VCaP (cell line): ENCODE measurements around the gene PLD6.
"Not testable (repeated sequence)": the region's sequence is repeated elsewhere in the genome, so short reads cannot be mapped to it uniquely, and the experiment has no call there.

Source experiments
- H3K27ac ChIP-seq: fragments of 450-650 bp; 2 replicates; pipeline ENCODE4 v1.5.1; 2017
- TF ChIP-seq, protein P1 (sequence below): fragments of 450-650 bp; conservative IDR thresholded peaks from 2 replicates; pipeline ENCODE4 v1.5.1; 2017; ENCODE audit warnings: mild to moderate bottlenecking, moderate library complexity

PLD6 gene, protein sequence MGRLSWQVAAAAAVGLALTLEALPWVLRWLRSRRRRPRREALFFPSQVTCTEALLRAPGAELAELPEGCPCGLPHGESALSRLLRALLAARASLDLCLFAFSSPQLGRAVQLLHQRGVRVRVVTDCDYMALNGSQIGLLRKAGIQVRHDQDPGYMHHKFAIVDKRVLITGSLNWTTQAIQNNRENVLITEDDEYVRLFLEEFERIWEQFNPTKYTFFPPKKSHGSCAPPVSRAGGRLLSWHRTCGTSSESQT

DNA sequence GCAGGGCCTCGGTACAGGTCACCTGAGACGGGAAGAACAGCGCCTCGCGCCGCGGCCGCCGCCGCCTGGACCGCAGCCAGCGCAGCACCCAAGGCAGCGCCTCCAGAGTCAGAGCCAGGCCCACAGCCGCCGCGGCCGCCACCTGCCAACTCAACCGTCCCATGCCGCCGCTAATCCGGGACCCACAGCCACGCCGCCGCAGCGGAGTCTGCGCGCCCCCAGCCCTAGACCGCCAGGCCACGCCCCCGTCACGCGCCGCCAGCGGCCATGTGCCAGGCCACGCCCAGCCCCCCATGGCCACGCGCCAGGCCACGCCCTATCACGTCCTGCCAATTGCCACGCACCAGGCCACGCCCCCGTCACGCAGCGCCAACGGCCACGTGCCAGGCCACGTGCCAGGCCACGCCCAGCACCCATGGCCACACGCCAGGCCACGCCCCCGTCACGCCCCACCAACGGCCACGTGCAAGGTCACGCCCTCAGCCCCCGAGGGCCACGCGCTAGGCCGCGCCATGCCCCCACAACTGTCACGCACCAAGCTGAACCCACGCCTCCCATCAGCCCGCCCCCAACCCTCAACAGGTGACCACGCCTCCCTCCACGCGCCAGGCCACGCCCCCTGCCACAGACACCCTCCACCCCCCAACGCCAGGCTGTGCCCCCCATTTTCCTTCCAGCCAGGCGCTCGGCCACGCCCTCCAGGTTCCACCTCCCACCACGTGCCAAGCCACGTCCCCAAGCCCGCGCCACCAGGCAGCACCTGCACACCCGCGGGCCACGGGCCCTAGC lies at the start of gene PLD6:
Gene PLD6, minus strand, starts transcription at position 210 of the 789 bp plus-strand sequence. Its CDS starts 47 bp downstream, at position 163.
- TF ChIP-seq, protein P1, sequence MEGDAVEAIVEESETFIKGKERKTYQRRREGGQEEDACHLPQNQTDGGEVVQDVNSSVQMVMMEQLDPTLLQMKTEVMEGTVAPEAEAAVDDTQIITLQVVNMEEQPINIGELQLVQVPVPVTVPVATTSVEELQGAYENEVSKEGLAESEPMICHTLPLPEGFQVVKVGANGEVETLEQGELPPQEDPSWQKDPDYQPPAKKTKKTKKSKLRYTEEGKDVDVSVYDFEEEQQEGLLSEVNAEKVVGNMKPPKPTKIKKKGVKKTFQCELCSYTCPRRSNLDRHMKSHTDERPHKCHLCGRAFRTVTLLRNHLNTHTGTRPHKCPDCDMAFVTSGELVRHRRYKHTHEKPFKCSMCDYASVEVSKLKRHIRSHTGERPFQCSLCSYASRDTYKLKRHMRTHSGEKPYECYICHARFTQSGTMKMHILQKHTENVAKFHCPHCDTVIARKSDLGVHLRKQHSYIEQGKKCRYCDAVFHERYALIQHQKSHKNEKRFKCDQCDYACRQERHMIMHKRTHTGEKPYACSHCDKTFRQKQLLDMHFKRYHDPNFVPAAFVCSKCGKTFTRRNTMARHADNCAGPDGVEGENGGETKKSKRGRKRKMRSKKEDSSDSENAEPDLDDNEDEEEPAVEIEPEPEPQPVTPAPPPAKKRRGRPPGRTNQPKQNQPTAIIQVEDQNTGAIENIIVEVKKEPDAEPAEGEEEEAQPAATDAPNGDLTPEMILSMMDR: no peak
- H3K27ac ChIP-seq: peak within 1 kb of the TSS; percentile 95

DNA sequence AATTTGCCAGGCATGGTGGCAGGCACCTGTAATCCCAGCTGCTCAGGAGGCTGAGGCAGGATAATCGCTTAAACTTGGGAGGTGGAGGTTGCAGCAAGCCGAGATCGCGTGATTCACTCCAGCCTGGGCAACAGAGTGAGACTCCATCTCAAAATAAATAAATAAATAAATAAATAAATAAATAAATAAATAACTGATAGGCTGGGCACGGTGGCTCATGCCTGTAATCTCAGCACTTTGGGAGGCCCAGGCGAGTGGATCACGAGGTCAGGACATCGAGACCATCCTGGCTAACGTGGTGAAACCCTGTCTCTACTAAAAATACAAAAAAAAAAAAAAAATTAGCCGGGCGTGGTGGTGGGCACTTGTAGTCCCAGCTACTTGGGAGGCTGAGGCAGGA lies 49.6 kb upstream of the PLD6 start:
- H3K27ac ChIP-seq: not testable (repeated sequence)

DNA sequence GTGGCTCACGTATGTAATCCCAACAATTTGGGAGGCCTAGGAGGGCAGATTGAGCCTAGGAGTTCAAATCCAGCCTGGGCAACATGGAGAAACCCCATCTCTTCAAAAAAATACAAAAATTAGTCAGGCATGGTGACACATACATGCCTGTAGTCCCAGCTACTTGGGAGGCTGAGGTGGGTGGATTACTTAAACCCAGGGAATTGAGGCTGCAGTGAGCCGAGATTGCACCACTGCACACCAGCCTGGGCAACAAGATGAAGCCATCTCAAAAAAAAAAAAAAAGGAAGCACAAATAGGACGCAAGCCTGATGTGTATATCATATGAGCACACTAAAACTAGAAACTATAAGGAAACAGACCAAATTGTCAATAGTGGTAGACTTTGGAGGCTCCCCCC lies 47.9 kb upstream of the PLD6 start:
- TF ChIP-seq, protein P1: no peak
- peak overlapping the region; percentile 58 for H3K27ac ChIP-seq

DNA sequence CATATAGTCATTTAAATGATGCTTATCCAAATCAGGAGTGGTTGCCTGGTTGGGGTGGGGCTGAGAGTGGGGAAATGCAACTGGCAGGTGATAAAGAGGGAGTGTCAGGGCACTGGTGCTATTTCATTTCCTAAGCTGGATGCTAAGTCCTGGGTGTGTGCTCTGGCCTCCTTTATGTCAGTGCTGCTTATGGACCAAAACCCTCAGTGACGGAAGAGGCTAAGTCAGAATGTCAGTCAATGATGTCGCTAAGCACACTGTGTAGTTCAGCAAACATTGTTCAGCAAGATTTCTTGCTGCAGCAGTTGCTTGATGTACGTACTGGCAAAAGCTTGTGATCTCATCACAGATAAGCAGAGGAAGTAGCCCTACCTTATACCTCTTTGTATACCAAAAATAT lies 47.3 kb upstream of the PLD6 start:
- H3K27ac ChIP-seq: peak overlapping the region; percentile 58
- TF ChIP-seq, protein P1: no peak

DNA sequence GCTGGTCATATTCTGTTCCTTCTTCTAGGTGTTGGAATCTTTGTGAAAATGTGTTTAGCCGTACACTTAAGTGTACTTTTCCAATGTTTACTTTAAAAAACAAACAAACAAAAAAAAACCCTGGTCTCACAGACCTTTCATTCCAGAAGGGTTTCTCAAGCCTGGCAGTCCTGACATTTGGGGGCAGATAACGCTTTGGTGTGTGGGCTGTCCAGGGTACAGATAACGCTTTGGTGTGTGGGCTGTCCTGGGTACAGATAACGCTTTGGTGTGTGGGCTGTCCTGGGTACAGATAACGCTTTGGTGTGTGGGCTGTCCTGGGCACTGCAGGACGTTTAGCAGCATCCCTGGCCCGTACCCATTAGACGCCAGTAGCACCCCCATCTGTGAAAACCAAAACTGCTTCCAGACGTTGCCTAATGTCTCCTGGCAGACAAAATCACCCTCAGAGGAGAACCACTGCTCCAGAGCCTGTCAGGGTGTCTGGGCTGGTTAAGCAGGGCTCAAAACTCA lies 46.1 kb upstream of the PLD6 start:
- H3K27ac ChIP-seq: peak overlapping the region; percentile 58; the same call in 1 of the 2 replicates
- TF ChIP-seq, protein P1: no peak

DNA sequence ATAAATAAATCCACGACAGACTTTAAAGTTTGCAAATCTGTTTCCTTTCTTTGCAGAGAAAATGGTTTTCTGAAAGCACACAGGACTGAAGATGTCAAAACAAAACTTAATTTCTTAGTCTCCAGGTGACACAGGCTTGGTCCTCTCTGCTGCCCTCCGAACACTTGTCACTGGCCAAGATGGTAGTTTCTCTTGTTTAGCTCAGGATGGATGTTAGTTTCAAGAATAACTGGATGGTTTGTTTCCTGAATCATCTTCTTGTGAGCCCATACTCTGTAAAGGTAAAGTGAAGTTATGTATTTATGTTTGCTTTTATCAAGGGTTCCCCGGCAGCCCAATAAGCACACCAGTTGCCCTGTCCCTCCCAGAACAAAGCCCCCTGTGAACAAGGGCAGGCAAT lies 40.7 kb upstream of the PLD6 start:
- no peak overlapping the region for H3K27ac ChIP-seq
- TF ChIP-seq, protein P1: no peak

DNA sequence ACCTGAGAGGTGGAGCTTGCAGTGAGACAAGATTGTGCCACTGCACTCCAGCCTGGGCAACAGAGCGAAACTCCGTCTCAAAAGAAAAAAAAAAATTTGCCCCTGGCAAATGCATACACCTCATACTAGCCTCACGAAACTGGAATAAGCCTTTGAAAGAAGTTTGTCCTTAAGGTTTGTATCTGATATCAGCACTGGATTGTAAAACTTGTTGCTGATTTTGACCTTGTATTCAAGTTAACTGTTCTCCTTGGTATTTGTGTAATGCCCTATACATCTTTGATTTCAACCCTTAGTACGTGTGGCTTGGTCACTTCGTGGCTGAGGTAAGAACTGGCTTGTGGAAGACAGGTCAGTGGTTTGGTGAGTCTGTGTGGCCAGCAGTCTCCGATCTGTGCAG lies 37.0 kb upstream of the PLD6 start:
- TF ChIP-seq, protein P1: no peak
- H3K27ac ChIP-seq: no peak overlapping the region
